GM19099 (cell line): ENCODE results near the gene ADAM19.

Experiments
- POLR2A ChIP-seq: IDR thresholded peaks from 3 replicates; pipeline ENCODE4 v1.6.1; 2011; ENCODE audit warnings: low read depth; ENCODE audit not compliant: insufficient read length; ENCODE audit errors: extremely low read depth

The ADAM19 gene

GRCh38 chr5:157581901-157582300 lies 6.3 kb upstream of the ADAM19 start:
- TF ChIP-seq POLR2A = no peak

- no peak for TF ChIP-seq POLR2A
Observed at GRCh38 chr5:157578079-157578780, 2.7 kb upstream of the ADAM19 start.

GRCh38 chr5:157576678-157577077 lies 1.1 kb upstream of the ADAM19 start:
- TF ChIP-seq POLR2A = no peak

- TF ChIP-seq POLR2A = no peak
Observed at GRCh38 chr5:157574456-157575380, 857 bp downstream of the ADAM19 start.

- no peak for TF ChIP-seq POLR2A
Observed at GRCh38 chr5:157571357-157571827, 4.2 kb downstream of the ADAM19 start.

GRCh38 chr5:157570531-157571200 lies 4.9 kb downstream of the ADAM19 start:
- no peak for TF ChIP-seq POLR2A

- no peak for TF ChIP-seq POLR2A
Observed at GRCh38 chr5:157568720-157569119, 6.9 kb downstream of the ADAM19 start.

GRCh38 chr5:157568222-157568621 lies 7.4 kb downstream of the ADAM19 start:
- no peak for TF ChIP-seq POLR2A

GRCh38 chr5:157566902-157567489 lies 8.6 kb downstream of the ADAM19 start:
- no peak for TF ChIP-seq POLR2A

- no peak for TF ChIP-seq POLR2A
Observed at GRCh38 chr5:157563929-157564716, 11.5 kb downstream of the ADAM19 start.

GRCh38 chr5:157563373-157563928 lies 12.1 kb downstream of the ADAM19 start:
- TF ChIP-seq POLR2A = no peak

- TF ChIP-seq POLR2A = no peak
Observed at GRCh38 chr5:157562111-157562581, 13.4 kb downstream of the ADAM19 start.

- no peak for TF ChIP-seq POLR2A
Observed at GRCh38 chr5:157561110-157561509, 14.5 kb downstream of the ADAM19 start.

- TF ChIP-seq POLR2A = no peak
Observed at GRCh38 chr5:157559301-157559700, 16.3 kb downstream of the ADAM19 start.

GRCh38 chr5:157558681-157559080 lies 16.9 kb downstream of the ADAM19 start:
- TF ChIP-seq POLR2A = no peak
